Astrocyte of the hippocampus (primary cell): ENCODE results near the gene RIGI.
"Not testable (repeated sequence)": the region's sequence is repeated elsewhere in the genome, so short reads cannot be mapped to it uniquely, and the experiment has no call there.

Experiments
- DNase-seq: peaks from one replicate; pipeline ENCODE4 v3.0.0; 2011; ENCODE audit warnings: low read depth, low spot score

The RIGI gene

DNA sequence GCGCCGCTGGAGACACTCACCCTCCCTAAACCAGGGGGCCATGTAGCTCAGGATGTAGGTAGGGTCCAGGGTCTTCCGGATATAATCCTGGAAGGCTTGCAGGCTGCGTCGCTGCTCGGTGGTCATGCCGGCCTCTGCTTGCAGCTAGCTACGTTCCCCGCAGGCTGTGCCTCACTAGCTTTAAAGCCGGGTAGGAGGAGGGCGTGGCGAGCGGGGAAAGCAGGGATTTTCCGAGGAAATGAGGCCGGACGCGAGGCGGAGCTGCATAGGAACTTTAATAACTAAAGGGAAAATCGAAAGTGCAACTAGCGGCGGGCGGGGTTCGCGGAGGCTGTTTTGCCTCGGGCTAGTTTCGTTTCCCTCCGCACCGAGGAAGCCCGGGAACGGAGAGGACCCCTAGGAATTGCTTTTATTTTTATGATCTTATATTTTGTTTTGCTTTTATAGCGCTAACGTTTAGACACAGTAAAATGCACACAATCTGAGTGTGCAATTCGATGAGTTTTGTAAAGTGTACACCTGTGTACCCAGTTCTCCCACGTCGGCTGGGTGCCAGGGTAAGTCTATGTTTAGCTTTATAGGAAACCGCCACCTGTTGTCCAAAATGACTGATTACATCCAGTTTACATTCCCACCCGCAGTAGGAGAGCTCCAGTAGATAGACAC is at the start of gene RIGI:
TSS of gene RIGI (minus strand) at position 156 of the 666 bp plus-strand sequence. CDS start at position 126, 30 bp downstream.
- DNase-seq, result peak; percentile 96

DNA sequence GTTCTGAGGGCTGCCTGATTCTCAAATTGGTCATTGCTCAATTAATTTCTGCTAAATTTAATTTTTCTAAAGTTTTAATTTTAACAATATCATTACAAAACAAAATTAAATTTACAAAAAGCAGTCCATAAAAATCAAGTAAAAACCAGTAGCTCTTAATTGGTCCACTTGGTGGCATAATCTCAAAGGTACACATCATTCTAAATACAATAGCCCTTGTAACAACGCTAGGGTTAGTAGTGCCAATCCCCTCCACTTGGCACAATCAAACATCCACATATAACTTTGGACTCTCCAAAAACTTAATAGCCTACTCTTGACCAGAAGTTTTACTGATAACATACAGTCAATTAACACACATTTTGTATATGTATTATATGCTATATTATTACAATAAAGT is 48.9 kb upstream of the RIGI start:
- DNase-seq, result no peak

DNA sequence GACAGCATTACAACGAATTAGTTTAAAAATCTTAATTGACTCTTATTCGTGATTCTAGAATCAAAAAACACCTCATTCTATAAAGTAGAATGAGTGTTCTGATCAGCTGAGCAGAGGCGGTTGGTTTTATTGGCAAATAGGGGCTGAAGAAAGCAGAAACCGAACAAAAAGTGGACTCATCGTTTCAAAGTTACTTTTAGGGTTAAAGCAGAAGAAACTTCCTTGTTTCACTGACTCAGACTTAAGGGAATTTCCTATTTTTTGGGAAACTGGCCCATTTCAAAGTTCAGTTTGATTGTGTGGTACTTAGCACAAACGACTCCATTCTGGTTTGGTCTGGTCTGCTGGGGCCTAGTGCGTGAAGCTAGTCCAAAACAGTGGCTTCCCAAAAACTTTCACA is 47.8 kb upstream of the RIGI start:
- no peak for DNase-seq

DNA sequence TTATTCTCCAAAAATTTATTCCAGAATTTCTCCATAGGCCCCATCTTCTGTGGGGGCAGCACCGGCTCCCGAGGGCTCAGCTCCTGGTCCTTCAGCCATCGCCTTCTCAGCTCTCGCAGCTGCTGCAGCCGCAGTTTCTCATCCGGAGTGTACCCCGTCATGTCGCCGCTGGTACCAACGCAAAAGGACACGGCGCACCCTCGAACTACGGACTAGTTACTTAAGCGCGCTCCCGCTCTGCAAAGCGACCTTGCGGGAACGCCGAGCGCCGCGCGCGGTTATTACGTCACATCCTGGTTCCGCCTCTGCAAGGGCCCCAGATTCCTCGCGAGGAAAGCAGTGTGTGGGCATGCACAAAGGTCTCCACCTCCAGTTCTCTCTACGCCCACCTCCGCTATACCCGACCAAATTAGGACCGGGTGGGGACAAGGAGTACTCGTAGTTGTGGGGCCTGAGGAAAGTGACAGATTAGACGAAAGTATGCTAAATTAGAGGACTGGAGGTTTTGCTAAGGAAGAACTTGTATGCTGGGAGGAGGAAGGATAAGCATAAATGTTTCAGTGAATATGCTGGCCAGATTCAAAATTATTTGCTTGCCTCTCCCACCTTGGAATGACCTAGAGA is 47.0 kb upstream of the RIGI start, which contains the start of gene NDUFB6:
TSS of gene NDUFB6 (minus strand) at position 260 of the 624 bp plus-strand sequence. CDS start at position 161, 99 bp downstream.
- DNase-seq, result peak; percentile 98

DNA sequence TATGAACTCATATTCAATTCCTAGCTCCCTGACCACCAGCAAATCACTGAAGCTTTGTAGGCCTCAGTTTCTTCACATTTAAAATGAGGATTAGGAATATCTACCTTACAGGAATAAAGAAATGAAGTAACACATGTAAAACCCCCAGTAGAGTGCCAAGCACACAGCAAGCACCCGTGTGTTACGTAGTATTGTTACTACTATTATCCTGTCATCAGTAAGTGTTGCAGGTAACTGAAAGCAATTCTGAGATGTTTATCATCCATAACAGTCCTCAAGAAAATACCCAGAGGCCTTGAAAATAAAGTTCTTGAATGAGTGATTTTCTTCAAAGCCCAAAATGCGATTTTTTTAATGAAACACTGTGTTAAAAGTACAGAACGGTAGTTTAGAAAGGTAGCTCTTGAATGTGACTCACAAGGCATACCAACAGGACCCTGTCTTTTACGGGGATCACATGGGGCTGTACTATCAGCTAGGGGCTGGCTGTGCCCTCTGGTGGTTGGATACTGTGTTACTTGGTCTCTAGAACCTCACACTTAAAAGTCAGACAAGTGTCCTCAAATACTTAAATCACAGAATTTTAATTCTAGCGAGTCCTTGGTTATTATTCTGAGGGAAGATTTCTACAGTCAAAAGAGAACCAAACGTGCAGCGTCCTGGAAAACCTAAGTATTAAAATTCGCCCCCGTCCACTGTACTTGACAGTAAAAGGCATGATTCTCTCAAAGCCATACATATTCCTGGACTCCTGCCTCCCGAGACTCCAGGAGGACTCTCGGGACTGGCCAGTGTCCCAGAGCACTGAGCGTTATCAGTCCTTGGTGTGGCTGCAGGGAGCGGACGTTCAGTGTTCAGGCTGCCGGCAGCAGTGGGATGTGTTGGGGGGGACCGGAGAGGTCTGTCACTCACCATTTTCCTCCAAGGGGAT is 46.2 kb upstream of the RIGI start:
- DNase-seq, result peak; percentile 86

DNA sequence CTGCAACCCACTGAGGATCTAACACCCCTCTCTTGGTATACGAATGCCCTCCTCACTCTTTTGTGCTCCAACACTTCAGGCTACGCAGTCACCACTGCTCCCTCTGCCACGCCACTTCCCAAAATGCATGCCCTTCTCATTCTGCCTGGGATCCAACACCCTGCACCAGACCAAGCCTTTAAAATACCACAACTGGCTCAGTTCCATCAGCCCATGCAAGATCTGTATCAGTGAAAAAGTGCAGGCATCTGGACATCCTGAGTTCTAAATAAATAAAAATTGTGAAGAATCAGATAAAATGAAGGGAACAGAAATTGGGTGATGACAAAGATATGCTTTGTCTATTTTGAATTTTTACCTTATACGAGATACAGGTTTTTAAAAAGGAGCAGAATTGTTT is 44.3 kb upstream of the RIGI start:
- no peak for DNase-seq

DNA sequence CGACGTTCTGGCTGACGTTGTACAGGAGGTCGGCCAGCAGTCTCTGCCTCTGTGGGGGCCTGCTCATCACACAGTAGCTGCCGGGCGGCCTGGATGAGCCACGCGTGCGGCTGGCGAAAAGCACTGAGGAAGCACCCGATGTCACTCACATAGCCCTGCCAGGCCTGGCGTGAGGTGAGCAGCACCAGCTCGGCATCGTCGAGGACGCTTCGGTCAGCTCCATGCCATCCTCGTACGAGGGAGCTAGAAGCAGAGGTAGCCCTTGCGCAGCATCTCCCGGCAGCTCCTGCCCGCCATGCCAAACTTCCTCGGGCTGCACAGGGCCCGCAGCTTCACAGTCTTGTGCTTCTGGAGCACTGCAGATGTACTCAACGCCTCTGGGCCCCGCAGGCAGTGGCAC is 40.8 kb upstream of the RIGI start:
- DNase-seq, result no peak

DNA sequence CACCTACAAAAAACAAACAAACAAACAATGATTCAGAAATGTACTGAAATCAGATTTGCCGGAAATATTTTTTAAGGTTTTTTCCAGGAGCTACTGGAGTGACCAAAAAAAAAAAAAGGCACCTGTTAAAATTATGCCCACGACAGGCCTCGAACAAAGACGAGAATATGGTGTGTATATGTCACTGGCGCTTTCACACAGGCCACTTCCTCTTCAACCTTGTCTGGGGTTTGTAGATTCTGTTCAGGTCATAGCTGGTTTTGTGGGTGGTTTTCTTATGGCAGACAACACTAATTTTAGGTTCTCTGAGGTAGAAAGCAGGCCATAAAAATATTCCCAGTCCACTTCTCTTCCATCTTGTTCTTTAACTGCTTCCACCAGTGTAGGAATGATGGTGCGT is 40.0 kb upstream of the RIGI start:
- DNase-seq, result no peak

DNA sequence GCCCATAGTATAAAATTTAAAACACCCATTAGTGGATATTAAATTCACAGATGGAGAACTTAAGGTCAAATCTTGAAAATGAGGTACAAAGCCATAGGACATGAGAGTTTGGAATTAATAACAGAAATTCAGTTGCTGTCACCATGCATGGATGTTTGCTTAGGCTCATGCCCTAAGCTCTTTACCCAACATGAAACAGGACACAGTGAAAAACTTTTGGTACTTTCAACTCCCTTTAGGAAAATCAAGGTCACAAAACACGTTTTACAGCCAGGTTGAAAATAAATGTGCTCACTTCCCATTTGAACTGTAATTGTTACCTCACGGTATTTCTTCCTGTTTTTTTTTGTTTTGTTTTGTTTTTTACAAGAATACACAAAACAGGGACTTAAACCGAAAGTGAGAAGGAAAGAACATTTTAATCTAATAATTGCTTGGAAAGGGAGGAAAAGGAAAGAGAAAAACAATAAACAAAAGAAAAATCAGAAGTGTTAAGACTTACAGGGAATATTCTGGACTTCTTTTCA is 32.5 kb upstream of the RIGI start:
- no peak for DNase-seq

DNA sequence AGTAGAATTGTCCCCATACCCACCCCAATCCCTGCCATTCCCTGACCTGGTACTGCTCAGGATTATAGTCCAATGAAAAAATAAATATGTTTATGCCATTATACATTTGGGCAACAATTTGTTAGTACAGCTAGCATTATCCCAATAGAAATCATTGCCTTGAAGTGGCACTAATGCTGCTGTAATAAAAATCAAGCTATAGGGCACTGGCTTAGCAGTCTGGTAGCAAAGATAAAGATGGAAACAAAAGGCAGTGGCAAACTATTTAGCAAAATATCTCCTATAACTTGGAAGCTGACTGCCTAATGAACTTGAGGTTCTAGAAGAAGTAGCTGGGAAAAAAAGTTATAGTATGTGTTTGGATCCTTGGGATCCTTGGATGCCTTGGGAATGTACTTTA is 28.6 kb upstream of the RIGI start:
- no peak for DNase-seq

DNA sequence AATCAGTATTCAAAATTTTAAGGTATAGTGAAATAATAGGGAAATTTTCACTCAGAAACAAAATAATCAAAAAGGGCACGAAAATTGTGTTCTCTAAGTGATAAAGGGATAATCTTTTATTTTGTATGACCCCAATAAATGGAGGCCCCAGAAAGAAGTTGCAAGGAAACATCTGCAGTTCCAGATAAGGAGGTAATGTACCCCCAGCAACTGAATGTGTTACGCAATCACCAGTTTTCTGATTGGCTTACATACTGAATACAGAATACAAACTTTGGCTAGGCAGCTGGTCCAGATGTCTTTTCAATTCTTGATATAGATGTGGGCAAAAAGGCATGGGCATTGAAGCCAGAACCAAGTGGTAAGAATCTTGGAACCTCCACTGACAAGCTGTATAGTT is 28.1 kb upstream of the RIGI start:
- no peak for DNase-seq

DNA sequence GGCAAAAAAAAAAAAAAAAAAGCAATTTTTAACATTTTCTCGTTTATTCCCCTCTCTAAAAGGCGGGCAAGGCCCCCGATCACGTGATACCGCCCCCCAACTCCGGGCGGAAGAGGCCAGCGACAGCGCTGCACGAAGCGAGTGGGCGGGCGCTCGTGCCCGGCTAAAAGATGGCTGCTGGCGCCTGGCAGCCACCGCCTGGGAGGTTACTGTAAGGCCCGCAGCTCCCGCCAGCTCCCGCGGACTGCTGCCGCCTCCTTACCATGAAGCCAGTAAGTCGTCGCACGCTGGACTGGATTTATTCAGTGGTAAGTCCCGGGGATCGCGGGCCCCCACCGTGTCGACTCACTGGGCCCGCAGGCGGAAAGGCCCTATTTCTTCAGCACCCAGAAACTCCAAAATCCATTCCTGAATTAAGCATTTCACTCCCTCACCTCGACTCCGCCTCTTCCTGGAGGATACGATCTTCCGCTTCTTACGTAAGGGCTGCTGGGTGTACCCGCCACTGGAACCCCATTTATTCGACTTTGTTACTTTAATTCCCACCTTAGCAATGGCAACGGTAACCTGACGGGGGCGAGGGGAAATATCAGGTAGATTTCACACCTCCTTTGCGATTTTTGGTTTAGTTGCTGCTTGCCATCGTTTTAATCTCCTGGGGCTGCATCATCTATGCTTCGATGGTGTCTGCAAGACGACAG is 26.3 kb upstream of the RIGI start, which contains the start of the genes SMIM27 and TOPORS:
TSS of gene SMIM27 (plus strand) at position 156 of the 701 bp plus-strand sequence. CDS start at position 264, 108 bp downstream.
TSS of gene TOPORS (minus strand) at position 415 of the 701 bp plus-strand sequence. CDS start at position 265, 150 bp downstream.
- DNase-seq, result peak; percentile 97

DNA sequence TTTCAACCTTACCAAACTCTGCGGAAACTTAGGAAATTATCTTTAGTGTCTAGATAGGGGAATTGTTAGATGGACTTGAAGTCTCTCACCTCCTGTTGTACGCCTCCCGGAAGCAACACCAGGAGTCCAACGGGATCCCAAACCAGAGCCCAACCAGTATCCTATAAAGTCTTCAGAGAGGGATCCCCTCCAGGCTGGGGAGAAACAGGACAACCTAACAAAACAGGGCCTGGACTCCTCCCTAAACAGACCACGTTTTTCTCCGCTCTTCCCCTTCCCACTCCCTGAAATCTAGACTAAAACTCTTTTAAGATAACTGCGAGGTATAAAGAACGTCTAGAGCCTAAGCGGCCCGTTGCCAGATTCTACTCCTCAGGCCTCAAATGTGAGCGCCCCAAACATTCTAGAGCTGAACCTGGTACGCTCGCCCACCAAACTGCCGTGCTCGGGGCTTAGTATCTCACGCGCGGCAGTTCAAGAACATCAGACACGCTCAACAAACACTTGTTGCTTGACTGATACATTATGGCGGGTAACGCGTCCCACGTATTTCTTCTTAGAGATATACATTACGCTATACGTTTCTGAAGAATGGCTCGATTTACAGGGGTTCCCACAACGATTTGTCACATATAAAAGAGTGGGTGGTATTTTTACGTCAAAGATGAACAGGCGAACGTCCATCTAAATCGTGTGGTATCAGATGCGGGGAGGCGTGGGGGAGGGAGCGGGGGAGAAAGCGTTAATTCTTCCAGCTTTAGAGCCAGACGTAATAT is 25.5 kb upstream of the RIGI start:
- no peak for DNase-seq

DNA sequence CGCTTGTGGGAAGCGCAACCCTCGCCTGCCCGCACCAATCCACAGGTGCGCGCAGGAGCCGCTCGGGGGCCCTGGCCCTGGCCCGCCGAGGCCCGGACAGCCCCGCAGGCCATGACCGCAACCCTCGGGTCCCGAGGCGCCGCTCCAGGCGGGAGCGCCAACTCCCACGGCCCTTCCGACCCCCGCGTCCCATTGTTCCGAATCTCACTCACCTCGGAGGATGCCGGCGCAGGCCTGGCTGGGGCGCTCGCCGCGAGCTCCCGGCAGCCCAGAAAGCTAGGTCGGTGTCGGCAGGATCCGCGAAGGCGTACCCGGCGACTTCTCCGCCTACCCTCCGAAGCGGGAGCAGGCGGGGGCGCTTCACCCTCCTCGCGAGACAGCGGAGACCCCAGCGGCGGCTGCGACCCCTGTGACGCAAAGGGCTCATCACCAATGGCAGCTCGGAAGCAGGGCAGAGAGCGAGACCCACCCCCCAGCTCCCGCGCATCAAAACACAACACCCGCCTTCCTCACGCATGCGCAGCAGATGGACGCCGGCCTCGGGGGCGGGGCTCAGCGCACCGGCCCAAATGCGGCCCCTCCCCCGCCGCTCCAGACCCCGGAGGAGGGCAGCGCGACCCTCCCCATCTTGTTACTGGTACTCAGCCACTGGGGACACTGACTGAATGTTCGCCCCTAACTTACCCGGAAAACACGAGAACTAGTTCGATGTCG is 24.7 kb upstream of the RIGI start:
- peak; percentile 98 for DNase-seq

DNA sequence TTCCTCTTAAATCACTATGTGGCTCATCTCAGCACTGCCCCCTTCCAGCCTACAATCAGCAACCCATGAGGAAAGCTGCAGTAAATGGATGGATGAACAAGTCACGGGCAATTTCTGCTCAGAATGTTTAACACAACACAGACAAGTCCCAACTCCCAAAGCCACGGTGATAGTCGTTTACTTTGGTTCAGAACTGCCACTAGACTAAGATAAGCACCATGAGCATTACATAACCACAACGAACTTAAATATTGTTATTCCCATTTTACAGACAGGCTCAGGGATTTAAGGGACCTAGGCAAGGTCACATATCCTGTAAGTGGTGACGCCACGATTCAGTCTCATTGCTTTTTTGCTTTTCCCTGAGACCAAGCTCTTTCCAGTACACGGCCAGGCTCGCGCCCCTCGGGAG is 24.2 kb upstream of the RIGI start:
- DNase-seq, result peak; percentile 57

DNA sequence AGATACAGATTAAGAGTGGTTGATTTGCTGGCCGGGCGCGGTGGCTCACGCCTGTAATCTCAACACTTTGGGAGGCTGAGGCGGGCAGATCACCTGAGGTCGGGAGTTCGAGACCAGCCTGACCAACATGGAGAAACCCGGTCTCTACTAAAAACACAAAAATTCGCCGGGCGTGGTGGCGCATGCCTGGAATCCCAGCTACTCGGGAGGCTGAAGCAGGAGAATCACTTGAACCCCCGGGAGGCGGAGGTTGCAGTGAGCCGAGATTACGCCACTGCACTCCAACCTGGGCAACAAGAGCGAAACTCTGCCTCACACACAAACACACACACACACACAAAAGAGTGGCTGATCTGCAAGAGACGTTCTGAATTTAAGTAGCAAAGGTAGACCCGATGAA is 22.2 kb upstream of the RIGI start:
- not testable (repeated sequence) for DNase-seq

DNA sequence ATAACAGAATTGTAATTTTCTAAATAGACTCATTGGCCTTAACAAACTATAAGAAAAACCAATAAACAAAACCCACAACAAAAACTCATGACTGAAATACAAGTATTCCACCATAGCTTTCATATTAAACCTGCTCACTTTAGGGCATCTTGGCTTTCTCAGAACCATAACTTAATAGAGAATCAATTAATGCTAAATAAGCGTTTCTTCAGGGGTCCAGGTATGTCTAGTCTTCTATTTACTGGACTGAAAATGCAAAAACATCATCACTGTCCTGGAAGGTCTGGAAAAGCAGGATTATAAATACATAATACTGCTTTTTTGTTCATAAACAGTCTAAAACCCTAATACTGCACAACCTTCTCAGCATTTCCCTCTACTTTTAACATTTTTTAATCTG is 19.9 kb upstream of the RIGI start:
- DNase-seq, result no peak

DNA sequence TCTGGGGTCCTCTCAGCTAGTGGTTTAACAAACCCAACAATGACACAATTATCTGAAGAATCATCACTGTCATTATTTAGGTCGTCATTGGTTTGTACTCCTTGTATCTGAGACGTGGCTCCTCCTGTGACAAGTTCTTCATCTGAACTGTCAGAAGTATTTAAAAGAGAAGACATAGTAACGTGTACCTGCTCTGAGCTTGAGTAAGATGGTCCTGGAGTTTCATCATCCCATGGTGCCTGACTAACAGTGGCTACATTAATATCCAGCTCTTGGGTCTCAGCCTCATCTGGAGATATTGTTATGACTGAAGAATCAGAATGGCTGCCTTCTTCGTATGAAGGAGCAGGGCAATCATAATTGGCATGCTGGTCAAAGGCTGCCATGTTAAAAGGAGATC is 17.1 kb upstream of the RIGI start:
- no peak for DNase-seq

DNA sequence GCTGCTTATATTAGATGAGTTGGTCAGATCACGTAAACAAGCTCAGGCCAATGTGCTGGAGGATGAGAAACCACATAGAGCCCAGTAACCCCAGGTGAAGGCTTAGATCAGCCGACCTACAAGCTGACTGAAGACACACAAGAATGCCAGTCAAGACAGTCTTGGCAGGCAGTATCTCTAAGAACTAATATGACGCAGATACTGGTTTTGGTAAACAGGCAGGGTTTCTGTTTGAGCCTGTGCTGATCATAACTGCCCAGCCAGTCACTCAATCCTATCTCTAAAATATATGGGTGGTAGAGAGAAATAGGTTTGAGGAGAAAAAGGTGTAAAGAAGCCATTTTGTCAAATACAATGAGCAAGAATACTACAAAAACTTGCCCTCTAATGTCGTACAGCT is 7.8 kb upstream of the RIGI start:
- no peak for DNase-seq

DNA sequence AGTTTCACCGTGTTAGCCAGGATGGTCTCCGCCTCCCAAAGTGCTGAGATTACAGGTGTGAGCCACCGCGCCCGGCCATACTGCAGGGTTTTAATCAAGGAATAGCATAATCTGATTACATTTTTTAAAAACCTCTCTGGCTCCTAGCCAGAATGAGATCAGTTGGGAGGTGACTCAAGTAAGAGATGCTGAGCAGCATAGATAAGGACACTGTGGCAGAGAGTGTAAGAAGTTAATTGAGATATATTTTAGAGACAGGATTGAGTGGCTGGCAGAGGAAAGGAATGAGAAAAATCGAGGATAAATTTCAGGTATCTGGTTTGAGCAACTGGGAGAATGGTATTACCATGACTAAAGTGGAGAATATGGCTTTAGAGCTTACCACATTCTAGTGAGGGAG is 7.3 kb upstream of the RIGI start:
- DNase-seq, result no peak
